KG1 (cell line): ENCODE measurements around the gene HSPG2.

Source experiments
- DNase-seq: peaks from one replicate; lab custom pipeline; 2025; lab: John Stamatoyannopoulos, UW

HSPG2 gene

DNA sequence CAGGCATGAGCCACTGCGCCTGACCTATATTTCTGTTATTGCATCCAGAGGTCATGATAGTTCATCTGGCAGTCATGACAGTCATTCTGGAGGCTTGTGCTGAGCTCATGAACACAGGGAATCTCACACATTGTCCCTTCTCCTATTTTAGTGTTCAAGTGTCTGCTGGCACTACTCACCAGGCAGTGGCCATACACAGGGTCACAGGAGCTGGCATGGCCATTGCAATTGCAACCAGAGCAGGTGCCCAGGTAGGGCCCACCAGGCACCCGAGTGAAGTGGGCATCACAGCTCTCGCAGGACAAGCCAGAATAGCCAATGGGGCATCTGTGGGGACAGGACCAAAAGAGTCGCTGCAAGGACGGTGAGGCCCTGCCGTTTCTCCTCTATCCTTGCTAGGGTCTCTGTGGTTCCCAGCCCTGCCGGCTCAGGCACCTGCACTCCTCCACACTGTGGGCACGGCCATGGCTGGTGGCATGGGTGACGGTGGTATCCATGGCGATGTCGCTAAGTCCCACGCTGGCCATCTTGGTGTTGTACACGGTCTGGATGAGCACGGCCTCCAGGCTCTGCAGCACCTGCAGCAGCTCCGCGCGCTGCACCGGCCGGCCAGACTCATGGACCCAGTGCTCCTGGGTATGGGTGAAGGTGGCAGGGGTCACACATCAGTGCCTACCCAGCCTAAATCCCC lies 57.0 kb downstream of the HSPG2 start:
- no peak for DNase-seq

- DNase-seq = no peak
Observed at GRCh38 chr1:21878840-21879478, 58.2 kb downstream of the HSPG2 start.

GRCh38 chr1:21878009-21878773 lies 58.9 kb downstream of the HSPG2 start:
- no peak for DNase-seq

- no peak for DNase-seq
Observed at GRCh38 chr1:21876267-21876666, 60.8 kb downstream of the HSPG2 start.

GRCh38 chr1:21875621-21876063 lies 61.5 kb downstream of the HSPG2 start:
- DNase-seq = no peak

DNA sequence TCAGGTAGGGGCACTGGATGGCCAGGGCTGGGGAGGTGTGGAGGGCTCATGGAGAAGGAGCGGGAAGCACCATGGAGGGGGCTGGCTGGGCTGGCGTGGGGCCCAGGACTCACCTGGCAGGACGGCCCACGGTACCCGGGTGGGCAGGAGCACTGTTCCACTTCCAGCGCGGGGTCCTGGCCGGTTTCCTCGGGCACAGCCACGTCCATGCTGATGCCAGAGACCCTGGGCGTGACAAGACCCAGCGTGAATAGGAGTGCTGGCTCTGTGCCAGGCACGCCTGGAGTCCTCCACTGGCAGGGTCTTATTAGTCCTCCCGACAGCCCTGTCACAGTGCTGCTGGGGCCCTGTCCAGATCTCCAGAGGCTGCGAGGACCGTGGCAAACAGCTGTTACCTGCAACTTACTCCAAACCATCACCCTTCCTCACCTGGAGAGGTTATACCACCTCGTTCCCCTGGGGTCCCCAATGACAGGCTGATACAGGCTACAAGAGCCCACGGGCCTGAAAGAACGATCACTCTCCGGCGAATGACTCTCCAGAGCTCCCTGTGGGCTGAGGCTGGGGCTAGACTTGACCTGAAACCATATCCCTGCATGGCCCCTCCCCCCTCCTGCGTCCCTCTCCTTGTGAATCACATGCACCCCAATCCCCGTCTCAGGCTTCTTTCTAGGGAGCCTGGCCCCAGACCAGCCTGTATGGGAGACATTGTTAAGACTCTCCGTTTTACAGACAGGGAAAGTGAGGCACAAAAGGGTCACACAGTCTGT lies 62.1 kb downstream of the HSPG2 start:
- DNase-seq = no peak

- DNase-seq = no peak
Observed at GRCh38 chr1:21874328-21874727, 62.8 kb downstream of the HSPG2 start.

GRCh38 chr1:21873761-21874160 lies 63.3 kb downstream of the HSPG2 start:
- DNase-seq = no peak

DNA sequence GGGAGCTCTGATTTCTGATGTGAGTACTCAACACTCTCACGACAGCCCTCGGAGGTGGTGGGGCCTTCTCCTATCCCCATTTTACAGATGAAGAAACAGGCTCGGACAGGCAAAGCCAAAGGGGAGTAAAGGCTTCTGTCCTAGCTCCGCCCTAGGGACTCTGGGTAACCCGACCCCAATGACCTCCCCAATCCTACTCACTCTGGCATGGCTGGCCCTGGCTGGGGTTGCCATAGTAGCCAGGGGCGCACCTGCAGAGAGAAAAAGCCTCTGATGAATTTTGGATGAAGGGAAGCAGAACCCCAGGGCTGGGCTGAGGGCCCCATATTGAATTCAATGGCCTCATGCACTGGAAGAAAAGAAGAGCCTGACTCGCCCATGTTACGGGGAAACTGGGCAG lies 63.9 kb downstream of the HSPG2 start:
- DNase-seq = no peak

GRCh38 chr1:21872445-21873079 lies 64.5 kb downstream of the HSPG2 start:
- no peak for DNase-seq

DNA sequence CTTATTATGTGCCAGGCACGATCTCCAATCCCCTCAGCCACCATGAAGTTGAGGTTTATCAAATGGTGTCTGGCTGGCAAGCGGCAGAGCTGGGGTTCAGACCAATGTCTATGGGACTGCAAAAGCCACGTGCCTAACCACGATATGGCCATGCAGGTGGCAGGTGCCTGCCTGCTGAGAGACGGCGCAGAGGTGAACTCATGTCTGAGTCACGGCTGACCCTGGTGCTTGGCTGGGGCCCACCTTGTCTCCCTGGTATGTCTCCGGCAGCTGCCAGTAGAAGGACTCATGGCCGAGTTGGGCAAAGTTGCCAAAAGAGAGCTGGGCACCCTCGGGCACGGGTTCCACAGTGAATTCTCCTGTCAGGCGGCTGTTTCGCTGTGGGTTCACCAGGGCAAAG lies 65.2 kb downstream of the HSPG2 start:
- DNase-seq = no peak

GRCh38 chr1:21870611-21871010 lies 66.5 kb downstream of the HSPG2 start:
- no peak for DNase-seq

DNA sequence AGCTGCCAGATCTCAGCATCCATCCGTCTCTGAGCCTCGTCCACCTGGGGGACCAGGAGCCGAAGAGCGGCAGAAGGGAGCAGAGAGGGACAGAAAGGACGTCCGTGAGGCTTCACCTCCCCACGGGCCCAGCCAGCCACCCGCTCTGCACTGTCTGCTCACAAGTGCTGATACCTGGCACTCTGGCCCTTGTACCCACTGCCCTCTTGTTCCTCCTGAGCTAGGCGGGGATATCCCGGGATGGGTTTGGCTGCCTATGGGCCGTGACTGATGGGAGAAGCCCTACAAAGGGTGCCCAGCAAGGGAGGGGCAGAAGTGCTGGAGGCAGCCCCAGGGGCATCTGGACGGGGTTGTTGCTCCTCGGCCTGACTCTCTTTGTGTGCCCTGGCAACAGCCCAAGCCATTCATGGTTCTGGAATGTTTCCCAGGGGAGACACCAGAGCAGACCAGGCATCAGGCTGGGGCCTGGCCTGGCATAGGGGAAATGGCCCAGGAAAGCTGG lies 67.4 kb downstream of the HSPG2 start:
- DNase-seq = no peak

- no peak for DNase-seq
Observed at GRCh38 chr1:21868941-21869454, 68.1 kb downstream of the HSPG2 start.

- DNase-seq = no peak
Observed at GRCh38 chr1:21868482-21868881, 68.6 kb downstream of the HSPG2 start.

GRCh38 chr1:21867451-21867996 lies 69.6 kb downstream of the HSPG2 start:
- no peak for DNase-seq

DNA sequence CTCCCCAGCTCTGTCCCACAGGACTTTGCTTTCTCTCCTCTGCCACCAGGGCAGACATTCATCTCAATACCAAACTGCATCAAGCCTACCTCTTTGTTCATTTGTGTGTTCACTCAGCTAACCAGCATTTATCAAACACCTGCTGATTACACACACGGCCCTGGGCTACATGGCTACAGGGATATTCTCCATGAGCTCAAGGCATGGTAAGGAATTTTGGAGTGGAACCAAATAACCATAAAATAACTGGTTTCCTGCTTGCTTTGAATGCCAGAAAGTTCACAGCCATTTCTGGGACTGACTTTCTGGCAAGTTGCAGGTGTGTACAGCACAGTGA lies 70.4 kb downstream of the HSPG2 start:
- DNase-seq = no peak

DNA sequence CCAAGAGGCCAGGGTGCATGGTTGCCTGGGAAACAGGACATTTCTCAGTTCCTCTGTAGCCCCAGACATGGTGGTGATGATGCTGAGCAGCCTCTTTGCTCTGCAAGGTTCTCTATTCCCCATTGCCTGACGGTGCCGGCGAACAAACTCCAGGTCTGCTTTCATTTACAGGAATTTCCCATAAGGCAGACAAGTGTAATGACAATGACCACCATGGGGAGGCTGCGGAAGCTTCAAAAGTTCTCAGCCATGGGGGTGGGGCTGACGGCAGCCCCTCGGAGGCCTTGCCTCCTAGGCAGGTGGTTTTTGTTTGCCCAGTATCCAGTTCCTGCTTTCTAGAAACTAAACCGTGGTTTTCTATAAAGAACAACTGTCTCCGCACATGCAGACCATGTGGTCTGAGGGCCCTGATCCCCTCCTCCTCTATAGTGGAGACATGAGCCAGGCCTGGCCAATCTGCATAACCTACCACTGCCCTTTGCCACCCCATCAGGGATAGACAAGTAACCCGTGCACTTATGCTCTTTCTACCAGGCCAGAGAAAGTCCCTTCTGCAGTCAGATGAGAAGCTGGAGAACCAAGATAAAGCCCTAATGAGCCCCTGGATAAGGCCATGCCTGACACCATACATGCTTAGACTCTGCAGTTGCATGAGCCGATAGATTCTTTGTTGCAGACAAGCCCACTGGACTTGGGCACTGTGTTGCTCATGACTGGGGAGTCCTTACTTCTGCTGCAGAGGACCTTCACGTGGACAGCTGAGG lies 71.0 kb downstream of the HSPG2 start:
- DNase-seq = no peak

DNA sequence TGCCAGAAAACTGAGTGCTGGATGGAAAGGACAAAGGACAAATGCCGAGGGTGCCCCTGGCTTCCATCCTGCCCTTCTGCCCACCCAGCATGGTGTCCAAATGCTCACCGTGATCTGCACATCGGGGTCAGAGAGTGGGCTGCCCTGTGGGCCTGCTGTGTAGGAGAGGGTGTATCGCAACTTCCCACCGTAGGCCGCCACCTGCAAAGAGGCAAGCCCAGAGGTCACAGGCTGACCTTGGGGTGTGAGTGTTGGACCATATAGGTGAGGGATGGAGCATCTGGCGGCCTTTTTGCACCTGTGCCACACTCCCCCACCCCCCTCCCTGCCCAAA lies 71.5 kb downstream of the HSPG2 start:
- no peak for DNase-seq

- DNase-seq = no peak
Observed at GRCh38 chr1:21864730-21865129, 72.4 kb downstream of the HSPG2 start.

DNA sequence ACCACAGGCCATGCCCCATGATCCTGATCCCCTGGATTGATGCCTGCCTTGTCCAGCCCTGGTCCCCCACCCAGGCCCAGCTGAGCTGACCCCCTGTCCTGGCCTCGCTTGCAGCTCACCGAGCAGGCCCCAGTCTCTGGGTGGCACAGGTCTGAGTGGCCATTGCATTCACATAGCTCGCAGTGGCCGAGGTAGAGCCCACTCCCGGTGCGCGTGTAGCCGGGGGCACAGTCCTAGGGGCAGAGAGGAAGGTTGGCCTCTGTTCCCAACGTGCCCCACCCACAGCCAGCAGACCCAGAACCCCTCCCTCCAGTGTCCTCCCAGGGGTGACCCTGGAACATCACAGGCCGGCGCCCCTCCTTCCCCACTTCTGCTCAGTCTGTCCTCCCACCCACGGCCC lies 73.1 kb downstream of the HSPG2 start:
- DNase-seq = no peak
